HG02642 (cell line): Measurements from ENCODE around the gene C15orf39.
A peak's percentile ranks its signal among the peaks of the same experiment; 100 is the strongest.

Experiments
- ATAC-seq: cut with Tn5 transposase; IDR thresholded peaks from one replicate; pipeline ENCODE4 v1.9.1; 2021; ENCODE audit warnings: mild to moderate bottlenecking; ENCODE audit not compliant: unreplicated experiment, poor library complexity

C15orf39 gene

DNA sequence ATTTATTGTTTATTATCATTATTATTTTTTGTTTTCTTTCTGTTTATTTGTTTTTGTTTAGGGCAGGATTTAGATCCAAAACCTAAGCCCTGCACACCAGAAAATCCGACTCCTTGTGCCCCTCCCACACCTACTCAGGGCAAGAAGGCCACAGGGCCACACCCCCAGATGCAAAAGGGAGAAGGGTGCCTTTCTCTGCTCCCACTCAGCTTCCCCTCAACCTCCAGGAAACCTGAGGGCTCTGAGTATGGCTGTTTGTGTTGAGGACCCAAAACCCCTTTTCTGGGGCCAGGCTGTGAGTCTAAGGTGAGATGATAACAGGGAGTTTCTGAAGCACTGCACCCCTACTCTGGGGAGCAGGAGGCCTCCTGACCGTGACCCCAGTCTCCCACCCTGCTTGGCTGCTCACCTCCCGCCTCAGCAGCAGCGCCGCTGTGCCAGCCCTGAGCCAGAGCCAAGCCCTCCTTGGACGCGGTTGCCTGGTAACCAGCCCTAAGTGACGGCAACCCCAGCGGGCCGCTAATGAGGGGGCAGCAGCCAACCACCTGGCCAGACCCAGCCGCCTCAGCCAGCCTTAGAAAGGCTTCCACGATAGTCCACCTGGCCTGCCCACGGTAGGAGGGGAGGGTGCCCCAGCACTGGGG is 6.4 kb upstream of the C15orf39 start:
- ATAC-seq, result no peak

DNA sequence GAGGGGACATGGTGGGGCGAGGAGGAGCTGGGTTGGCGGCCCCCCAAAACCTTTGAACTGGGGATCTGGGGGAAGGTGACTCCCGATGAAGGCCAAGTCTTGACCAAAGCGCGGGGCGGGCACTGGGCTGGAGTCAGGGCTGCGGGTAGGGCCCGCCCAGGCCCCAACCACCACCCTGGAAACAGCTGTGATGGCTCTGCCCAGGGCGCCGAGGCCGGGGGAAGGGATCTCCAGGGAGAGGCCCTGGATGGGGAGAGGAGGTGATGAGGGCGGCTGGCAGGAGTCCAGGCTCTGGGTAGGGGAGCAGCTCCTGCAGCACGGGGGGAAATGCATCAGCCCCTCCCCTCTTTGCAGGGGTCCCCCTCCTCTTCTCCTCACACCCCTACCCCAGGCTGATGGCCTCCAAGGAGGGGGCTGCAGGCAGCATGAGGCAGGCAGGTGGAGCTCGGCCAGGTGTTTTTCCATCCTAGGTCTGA is 5.9 kb upstream of the C15orf39 start:
- no peak for ATAC-seq

DNA sequence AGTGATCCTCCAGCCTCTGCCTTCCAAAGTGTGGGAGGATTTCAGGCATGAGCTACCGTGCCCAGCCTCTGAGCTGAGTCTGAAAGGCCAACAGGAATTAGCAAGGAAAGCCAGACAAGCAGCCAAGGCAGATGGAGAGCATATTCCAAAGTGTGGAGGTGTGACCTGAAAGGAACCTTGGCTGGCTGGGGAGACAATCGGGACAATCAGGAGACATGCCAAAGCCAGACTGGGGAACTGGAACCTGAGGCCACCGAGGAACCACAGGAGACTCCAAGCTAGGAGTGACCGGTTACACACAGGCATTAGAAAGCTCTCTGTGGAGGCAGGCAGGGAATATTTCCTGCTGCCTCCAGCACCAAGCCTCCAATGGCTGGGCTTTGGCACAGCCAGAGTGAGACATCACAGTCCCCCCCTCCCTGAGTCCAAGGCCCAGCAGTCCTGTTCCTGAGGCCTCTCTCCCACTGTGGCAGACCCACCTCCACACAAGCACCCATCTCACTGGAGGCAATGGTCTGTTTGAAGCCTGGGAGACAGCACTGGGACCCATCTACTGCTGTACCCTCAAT is 4.5 kb upstream of the C15orf39 start:
- no peak for ATAC-seq

DNA sequence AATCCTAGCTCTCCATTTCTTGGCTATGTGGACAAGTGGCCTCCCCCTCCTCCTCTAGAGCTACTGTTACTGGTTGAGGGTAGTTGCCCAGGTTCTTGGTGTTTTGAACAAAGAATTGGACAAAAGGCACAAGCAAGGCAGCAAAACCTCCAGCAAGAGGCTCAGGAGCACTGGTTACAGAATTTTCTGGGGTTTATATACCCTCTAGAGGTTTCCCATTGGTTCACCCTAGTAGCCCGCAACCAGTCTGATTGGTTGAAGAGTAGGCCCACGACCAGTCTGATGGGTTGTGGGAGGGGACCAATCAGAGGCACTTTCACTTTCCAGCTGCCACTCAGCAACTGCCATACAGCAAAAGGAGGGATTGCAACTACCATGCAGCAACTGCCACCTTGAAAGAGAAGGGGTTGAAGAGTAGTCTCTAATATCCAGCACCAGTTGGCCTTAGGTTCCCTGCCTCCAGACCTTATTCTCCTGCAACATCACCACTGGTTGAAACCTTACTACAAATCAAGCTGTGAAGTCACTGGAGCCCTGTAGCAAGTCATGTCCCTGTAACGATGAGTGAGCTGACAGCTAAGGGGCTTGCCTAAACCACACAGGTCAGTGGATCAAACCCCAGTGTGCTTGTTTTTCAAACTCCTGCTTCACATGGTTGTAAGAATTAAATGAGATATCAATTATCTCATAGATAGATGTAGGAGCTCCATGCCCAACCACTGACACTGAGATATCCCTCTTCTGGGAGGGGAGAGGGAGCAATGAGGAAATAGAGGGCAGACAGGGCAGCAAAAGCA is 2.9 kb upstream of the C15orf39 start:
- ATAC-seq, result no peak

DNA sequence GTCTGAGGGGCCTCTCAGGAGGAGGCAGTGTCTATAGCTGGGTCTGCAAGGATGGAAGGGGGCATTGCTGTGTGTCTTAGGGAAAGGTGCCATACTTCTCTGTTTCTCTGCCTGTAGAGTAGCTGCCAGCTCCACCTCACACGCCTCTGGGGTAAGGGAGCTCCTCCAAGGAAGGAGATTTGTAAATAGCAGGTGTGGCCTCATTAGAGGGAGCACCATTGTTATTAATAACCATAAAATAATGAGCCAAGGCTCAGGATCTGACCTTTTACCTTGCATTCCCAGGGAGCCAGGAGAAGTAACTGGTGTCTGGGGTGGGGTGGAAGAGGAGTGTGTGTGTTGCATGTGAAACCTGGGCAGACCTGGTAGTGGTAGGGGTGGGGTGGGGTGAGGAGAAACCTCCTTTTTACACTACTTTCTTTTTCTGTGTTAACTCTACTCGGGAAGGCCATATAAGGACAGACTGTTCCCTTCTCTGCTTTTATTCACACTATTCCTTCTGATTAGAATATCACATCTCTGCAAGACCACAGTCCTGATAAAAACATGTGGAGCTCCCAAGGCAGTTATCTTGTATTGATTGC is 2.2 kb upstream of the C15orf39 start:
- no peak for ATAC-seq

DNA sequence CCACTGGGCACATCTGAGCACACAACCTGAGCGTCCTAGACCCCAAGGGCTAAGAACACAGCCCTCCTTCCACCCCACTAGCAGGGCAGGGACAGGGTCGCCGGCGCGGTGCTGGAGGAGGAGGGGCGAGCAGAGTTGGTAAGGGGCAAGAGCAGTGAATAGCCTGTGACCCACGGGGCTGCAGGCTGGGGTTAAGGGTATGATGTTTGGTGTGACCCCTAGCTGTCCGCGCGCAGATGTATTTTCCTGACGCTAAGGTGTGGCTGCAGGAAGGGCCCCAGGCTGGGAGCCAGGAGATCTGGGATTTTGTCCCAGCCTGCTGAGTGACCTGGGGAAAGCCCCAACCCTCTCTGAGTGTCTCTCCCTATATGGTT is 1.3 kb upstream of the C15orf39 start:
- ATAC-seq, result no peak

DNA sequence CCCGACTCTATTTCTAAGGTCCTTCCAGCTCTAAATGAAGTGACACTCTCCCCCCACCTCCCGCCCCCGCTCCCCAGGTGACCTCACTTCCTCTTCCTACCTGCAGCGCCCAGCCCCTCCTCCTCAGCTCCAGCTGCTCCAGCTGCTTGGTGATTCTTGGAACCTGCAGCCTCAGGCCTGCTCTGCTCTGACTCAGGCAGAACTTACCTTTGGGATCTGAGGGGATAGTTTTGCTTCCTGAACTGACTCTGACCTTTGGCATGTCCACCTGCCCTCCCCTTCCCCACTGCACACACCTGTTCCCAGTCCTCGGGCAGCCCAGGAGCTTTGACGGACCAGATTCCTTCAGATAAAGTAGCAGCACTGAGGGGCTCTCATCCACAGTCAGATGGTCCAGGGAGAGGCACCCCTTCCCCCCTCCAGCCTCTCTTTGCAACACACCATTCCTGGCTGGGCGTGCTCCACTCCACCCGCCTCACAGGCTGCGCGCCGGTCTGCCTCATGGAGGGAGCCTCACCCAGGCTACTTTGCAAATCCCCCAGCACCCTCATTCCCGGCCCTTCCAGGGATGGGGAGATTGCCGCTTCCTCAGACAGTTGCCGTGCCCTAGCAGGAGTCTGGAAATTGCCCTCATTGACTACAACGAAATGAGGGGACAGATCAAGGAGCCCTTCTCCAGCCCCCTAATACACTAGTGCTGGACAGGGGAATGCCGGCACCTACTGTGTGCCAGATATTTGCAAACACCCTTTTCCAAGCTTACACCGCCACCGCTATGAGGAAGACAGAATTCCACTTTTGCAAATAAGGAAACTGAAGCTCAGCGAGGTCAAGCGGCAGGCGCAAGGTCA is 692 bp upstream of the C15orf39 start:
- ATAC-seq, result no peak

DNA sequence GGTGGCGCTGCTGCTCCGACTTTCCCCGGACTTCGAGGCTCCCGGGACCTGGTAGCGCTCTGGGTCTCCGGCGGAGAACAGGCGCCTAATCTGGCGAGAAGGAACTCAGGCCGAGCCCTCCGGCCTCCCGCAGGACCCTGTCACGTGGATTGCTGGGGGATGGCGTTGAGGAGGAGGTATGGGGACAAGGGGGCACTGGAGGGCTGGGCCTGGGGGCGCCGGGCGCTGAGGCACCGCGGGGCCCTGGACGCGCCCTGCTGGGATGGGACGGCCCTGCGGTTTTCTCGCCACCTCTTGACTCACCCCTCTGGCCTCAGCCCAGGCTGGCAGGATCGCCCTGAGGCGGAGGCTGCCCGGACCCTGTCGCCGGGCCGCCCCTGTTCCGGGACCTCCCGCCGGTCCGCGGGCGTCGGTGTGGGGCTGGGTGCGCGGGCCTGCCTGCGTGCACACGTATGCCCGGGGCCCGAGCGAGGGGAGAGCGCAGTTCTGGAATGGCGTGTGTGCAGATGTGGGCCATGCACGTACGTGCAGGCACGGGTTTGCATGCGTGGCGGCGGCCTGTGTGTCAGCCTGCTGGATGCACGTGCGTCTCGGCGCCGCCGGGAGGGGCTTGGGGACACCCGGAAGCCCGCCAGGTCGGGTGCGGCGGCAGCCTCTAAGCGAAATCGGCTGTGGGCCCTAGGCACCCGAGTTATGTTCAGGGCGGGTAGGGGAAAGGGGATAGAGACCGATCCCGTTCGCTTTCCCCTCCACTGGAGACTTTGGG is 752 bp downstream of the C15orf39 start:
- peak; percentile 37 for ATAC-seq

DNA sequence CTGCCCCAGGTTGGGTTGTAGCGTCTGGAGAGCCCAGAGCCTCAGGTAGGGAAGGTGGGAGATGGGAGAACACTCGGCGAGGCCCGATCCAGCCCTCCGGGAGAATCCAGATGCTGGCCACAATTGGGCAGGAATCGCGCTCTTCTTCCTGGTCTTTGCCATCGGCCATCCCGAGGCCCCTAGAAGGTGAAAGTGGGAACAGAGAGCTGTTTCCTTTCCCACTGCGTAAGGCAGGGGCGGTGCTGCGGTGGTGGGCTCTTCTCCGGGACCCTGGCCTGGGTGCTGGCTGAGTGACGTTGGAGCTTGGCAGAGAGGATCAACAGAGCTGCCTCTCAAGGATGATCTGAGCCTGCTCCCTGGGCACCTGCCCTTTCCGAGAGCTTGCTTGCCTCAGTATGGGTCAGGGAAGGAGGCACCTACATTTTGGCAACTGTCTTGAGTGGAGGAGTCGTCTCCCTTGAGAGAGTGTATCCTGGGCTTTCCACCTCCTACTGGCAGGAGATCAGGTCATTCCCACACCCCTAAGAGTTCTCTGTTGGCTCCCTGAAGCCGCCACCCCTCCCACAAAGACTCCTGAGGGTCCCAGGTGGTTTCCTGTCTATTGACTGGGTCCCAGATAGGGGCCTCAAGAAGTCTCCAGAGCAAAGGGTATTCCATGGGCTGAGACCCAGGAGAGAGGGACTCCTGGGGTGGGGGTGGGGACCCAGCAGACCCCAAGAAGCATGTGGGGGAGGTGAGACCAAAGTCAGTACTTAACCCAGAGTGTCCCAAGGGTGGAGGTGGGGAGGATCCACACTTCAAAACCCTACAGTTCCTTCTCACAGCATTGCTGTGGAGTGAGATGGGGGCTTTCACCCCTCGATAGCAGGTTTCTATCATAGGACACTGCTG is 1.6 kb downstream of the C15orf39 start:
- no peak for ATAC-seq

DNA sequence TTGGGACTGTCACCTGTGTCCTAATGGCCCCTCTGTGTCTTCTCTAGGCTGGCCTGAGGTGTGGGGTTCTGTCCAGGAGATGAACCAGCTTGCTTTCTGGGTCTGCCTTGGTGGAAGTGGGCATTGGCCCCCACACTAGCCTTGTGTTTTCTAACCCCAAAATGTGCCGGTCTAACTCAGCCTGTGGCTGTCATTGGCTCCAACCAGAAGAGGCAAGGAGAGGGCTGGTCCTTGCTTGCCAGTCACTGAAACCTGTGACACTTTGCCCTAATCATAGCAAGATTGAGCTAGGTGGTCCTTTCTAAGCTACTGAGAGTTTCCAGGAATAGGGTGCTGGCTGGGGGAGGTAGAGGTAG is 2.2 kb downstream of the C15orf39 start:
- ATAC-seq, result no peak

DNA sequence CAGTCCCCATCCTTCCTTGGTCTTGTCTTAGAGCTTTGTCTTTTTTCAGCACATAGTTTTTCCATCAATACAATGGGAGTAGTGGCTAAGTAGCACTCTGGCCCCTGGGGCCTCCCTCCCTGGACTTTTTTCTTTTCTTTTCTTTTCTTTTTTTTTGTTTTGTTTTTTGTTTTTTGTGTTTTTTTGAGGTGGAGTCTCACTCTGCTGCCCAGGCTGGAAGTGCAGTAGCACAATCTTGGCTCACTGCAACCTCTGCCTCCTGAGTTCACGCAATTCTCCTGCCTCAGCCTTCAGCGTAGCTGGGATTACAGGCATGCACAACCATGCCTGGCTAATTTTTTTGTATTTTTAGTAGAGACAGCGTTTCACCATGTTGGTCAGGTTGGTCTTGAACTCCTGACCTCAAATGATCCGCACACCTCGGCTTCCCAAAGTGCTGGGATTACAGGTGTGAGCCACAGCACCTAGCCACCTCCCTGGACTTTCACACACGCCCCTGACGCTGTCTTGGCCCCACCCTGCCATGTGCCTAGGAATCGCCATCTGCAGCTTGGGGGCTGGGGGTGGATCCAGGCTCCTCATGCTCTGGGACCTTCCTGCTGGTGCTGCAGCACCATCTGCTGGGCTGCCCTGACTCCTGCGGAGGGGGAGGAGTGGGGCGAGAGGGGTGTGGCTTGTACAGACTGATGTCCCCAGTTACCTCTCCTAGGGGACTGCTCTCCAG is 2.8 kb downstream of the C15orf39 start:
- ATAC-seq, result peak; percentile 24

DNA sequence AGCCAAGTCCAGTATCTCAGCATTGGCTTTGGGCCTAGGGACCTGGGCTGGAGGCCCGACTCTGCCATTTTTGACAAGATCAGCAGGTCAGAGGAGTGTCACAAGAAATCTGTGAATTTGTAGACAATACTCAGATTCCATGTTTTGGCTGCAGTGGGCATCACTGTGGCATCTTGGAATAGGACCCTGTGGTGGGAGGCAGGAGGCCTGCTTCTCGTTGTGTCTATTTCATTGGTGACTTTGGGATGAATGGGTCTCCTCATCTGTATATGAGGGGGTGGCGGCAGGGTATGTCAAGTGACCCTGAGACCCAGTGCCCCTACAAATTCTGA is 3.3 kb downstream of the C15orf39 start:
- no peak for ATAC-seq

DNA sequence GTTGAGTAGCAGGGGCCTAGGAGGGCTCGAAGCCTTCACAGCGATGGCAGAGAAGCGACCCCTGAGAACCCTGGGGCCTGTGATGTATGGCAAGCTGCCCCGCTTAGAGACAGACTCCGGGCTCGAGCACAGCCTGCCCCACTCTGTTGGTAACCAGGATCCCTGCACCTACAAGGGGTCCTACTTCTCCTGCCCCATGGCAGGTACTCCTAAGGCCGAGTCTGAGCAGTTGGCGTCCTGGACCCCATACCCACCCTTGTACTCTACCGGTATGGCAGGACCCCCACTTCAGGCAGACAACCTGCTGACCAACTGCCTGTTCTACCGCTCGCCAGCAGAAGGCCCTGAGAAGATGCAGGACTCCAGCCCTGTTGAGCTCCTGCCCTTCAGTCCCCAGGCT is 4.3 kb downstream of the C15orf39 start:
- ATAC-seq, result no peak

DNA sequence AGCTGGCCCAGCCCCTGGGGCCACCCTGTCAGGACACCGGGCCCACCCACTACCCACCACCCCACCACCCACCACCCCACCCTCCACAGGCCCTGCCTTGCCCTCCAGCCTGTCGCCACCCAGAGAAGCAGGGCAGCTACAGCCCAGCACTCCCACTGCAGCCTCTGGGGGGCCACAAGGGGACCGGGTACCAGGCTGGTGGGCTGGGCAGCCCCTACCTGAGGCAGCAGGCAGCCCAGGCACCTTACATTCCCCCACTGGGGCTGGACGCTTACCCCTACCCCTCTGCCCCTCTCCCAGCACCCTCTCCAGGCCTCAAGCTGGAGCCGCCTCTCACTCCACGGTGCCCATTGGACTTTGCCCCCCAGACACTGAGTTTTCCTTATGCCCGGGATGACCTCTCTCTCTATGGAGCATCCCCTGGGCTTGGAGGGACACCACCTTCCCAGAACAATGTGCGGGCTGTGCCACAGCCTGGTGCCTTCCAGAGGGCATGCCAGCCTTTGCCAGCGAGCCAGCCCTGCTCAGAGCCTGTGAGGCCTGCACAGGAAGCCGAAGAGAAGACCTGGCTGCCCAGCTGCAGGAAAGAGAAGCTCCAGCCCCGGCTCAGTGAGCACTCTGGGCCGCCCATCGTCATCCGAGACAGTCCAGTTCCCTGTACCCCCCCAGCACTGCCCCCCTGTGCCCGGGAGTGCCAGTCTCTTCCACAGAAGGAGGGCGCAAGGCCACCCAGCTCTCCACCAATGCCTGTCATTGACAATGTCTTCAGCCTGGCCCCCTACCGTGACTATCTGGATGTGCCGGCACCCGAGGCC is 5.3 kb downstream of the C15orf39 start:
- ATAC-seq, result no peak

DNA sequence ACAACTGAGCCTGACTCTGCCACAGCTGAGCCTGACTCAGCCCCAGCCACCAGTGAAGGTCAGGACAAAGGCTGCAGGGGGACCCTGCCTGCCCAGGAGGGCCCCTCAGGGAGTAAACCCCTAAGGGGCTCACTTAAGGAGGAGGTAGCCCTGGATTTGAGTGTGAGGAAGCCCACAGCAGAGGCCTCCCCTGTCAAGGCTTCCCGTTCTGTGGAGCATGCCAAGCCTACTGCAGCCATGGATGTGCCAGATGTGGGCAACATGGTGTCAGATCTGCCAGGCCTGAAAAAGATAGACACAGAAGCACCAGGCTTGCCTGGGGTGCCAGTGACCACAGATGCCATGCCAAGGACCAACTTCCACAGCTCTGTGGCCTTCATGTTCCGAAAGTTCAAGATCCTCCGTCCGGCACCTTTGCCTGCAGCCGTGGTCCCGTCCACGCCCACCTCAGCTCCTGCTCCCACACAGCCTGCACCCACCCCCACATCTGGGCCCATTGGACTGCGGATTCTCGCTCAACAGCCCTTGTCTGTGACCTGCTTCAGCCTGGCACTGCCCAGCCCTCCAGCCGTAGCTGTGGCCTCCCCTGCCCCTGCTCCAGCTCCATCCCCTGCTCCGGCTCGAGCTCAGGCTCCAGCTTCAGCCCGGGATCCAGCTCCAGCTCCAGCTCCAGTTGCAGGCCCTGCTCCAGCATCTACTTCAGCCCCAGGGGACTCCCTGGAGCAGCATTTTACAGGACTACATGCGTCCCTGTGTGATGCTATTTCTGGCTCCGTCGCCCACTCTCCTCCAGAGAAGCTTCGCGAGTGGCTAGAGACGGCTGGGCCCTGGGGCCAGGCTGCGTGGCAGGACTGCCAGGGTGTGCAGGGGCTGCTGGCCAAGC is 6.2 kb downstream of the C15orf39 start:
- ATAC-seq, result no peak

DNA sequence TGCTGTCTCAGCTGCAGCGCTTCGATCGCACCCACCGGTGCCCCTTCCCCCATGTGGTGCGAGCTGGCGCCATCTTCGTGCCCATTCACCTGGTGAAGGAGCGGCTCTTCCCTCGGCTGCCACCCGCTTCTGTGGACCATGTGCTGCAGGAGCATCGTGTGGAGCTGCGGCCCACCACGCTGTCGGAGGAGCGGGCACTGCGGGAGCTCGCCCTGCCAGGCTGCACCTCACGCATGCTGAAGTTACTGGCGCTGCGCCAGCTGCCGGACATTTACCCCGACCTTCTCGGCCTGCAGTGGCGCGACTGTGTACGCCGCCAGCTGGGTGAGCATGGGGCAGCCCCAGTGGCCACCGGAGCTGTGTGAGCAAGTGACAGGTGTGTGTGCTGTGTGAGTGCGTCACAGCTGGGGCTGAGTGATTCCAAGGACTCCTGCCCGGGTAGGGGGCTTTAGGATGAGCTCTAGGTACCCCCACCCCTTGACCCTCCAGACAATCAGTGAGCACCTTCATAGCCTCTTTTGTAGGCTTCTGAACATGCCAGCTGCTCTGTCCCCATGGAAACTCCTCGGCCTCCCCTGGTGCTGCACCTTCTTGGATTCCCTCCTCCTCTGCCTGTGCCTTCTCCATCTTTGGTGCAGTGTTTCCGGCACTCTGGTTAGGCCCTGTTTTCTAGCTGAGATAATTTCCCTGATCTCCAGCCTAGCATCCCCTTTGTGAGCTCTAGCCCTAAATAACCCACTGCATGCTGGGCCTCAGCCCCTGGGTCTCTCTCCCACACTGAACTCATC is 7.0 kb downstream of the C15orf39 start:
- ATAC-seq, result no peak
